ENCODE results near the gene ARFGAP2.

ARFGAP2 gene

GRCh38 chr11:47182380-47182779 lies 5.7 kb upstream of the ARFGAP2 start:
- Mint-ChIP-seq H3K9me3 (no peaks in the 10 kb centered on the region), H3K4me3 (no peak overlapping the region), H3K27ac (no peak overlapping the region), H3K4me1 (ENCODE audit: low read depth) (peaks cover 14% of the 10 kb centered on the region), H3K36me3 (ENCODE audit: low read depth) (no peaks in the 10 kb centered on the region), H3K27me3 (peaks cover 5% of the 10 kb centered on the region)

- H3K27ac Mint-ChIP-seq: no peak overlapping the region
- no peak overlapping the region for H3K4me3 Mint-ChIP-seq
- H3K27me3 Mint-ChIP-seq: peaks cover 4% of the 10 kb centered on the region
- peaks cover 10% of the 10 kb centered on the region for H3K4me1 Mint-ChIP-seq (ENCODE audit: low read depth)
- H3K9me3 Mint-ChIP-seq: no peaks in the 10 kb centered on the region
- H3K36me3 Mint-ChIP-seq (ENCODE audit: low read depth): peaks cover under 1% of the 10 kb centered on the region
Observed at GRCh38 chr11:47181271-47181670, 4.6 kb upstream of the ARFGAP2 start.

GRCh38 chr11:47180006-47180787 lies 3.5 kb upstream of the ARFGAP2 start:
- H3K4me1 Mint-ChIP-seq (ENCODE audit: low read depth): peaks cover 20% of the 10 kb centered on the region

GRCh38 chr11:47179655-47179991 lies 2.9 kb upstream of the ARFGAP2 start:
- Mint-ChIP-seq H3K4me1 (ENCODE audit: low read depth) (peaks cover 25% of the 10 kb centered on the region), H3K36me3 (ENCODE audit: low read depth) (peaks cover 13% of the 10 kb centered on the region), H3K4me3 (no peak overlapping the region), H3K27ac (no peak overlapping the region), H3K9me3 (no peaks in the 10 kb centered on the region), H3K27me3 (peaks cover 4% of the 10 kb centered on the region)

More at GRCh38 chr11:47180006-47180787, 3.5 kb upstream of the ARFGAP2 start:
- Mint-ChIP-seq H3K27ac (no peak overlapping the region), H3K9me3 (no peaks in the 10 kb centered on the region), H3K36me3 (ENCODE audit: low read depth) (peaks cover 7% of the 10 kb centered on the region), H3K4me3 (no peak overlapping the region), H3K27me3 (peaks cover 4% of the 10 kb centered on the region)

GRCh38 chr11:47178737-47179654 lies 2.3 kb upstream of the ARFGAP2 start:
- Mint-ChIP-seq H3K4me3 (no peak overlapping the region), H3K36me3 (ENCODE audit: low read depth) (peaks cover 14% of the 10 kb centered on the region), H3K4me1 (ENCODE audit: low read depth) (peaks cover 28% of the 10 kb centered on the region), H3K9me3 (no peaks in the 10 kb centered on the region), H3K27me3 (peaks cover 4% of the 10 kb centered on the region), H3K27ac (no peak overlapping the region)

- H3K36me3 Mint-ChIP-seq (ENCODE audit: low read depth): peaks cover 19% of the 10 kb centered on the region
- H3K4me3 Mint-ChIP-seq: no peak overlapping the region
- H3K4me1 Mint-ChIP-seq (ENCODE audit: low read depth): peaks cover 34% of the 10 kb centered on the region
- no peak overlapping the region for H3K27ac Mint-ChIP-seq
- H3K27me3 Mint-ChIP-seq: peaks cover under 1% of the 10 kb centered on the region
- H3K9me3 Mint-ChIP-seq: no peaks in the 10 kb centered on the region
Observed at GRCh38 chr11:47178316-47178715, 1.6 kb upstream of the ARFGAP2 start.

GRCh38 chr11:47177846-47178245 lies 1.2 kb upstream of the ARFGAP2 start:
- peaks cover 23% of the 10 kb centered on the region for H3K36me3 Mint-ChIP-seq (ENCODE audit: low read depth)
- H3K27ac Mint-ChIP-seq: peak overlapping the region; percentile 99
- H3K9me3 Mint-ChIP-seq: no peaks in the 10 kb centered on the region
- H3K4me3 Mint-ChIP-seq: peak overlapping the region; percentile 94
- H3K4me1 Mint-ChIP-seq (ENCODE audit: low read depth): peaks cover 39% of the 10 kb centered on the region
- H3K27me3 Mint-ChIP-seq: no peaks in the 10 kb centered on the region

- Mint-ChIP-seq H3K27me3 (no peaks in the 10 kb centered on the region), H3K27ac (peak overlapping the region; percentile 99)
Observed at GRCh38 chr11:47177229-47177845, 658 bp upstream of the ARFGAP2 start.

GRCh38 chr11:47175746-47176327 lies 842 bp downstream of the ARFGAP2 start:
- peaks cover 46% of the 10 kb centered on the region for H3K4me1 Mint-ChIP-seq (ENCODE audit: low read depth)
- H3K36me3 Mint-ChIP-seq (ENCODE audit: low read depth): peaks cover 38% of the 10 kb centered on the region
- no peaks in the 10 kb centered on the region for H3K9me3 Mint-ChIP-seq
- H3K27me3 Mint-ChIP-seq: no peaks in the 10 kb centered on the region
- peak overlapping the region; percentile 92 for H3K4me3 Mint-ChIP-seq
- H3K27ac Mint-ChIP-seq: peak overlapping the region; percentile 97

More at GRCh38 chr11:47177229-47177845, 658 bp upstream of the ARFGAP2 start:
- H3K9me3 Mint-ChIP-seq: no peaks in the 10 kb centered on the region
- H3K4me3 Mint-ChIP-seq: peak overlapping the region; percentile 94
- H3K4me1 Mint-ChIP-seq (ENCODE audit: low read depth): peaks cover 42% of the 10 kb centered on the region
- H3K36me3 Mint-ChIP-seq (ENCODE audit: low read depth): peaks cover 26% of the 10 kb centered on the region

- Mint-ChIP-seq H3K27me3 (no peaks in the 10 kb centered on the region), H3K4me3 (no peak overlapping the region), H3K36me3 (ENCODE audit: low read depth) (peaks cover 56% of the 10 kb centered on the region), H3K27ac (peak overlapping the region; percentile 67), H3K4me1 (ENCODE audit: low read depth) (peaks cover 44% of the 10 kb centered on the region), H3K9me3 (no peaks in the 10 kb centered on the region)
Observed at GRCh38 chr11:47172740-47173336, 3.8 kb downstream of the ARFGAP2 start.

- H3K9me3 Mint-ChIP-seq: no peaks in the 10 kb centered on the region
- no peak overlapping the region for H3K27ac Mint-ChIP-seq
- H3K36me3 Mint-ChIP-seq (ENCODE audit: low read depth): peaks cover 64% of the 10 kb centered on the region
- no peak overlapping the region for H3K4me3 Mint-ChIP-seq
- peaks cover 36% of the 10 kb centered on the region for H3K4me1 Mint-ChIP-seq (ENCODE audit: low read depth)
- H3K27me3 Mint-ChIP-seq: no peaks in the 10 kb centered on the region
Observed at GRCh38 chr11:47171856-47172255, 4.8 kb downstream of the ARFGAP2 start.

- Mint-ChIP-seq H3K4me3 (no peak overlapping the region), H3K4me1 (ENCODE audit: low read depth) (peaks cover 36% of the 10 kb centered on the region), H3K27ac (peak overlapping the region; percentile 34), H3K9me3 (no peaks in the 10 kb centered on the region), H3K36me3 (ENCODE audit: low read depth) (peaks cover 63% of the 10 kb centered on the region), H3K27me3 (no peaks in the 10 kb centered on the region)
Observed at GRCh38 chr11:47171061-47171838, 5.4 kb downstream of the ARFGAP2 start.

GRCh38 chr11:47166368-47166767 lies 10.3 kb downstream of the ARFGAP2 start:
- Mint-ChIP-seq H3K27ac (no peak overlapping the region), H3K4me3 (no peak overlapping the region), H3K4me1 (ENCODE audit: low read depth) (no peaks in the 10 kb centered on the region), H3K36me3 (ENCODE audit: low read depth) (peaks cover 42% of the 10 kb centered on the region), H3K9me3 (no peaks in the 10 kb centered on the region), H3K27me3 (no peaks in the 10 kb centered on the region)
